B cell (primary cell): ENCODE measurements around the gene FOXN1. TPM values are rescaled to one million over a fixed set of nuclear protein-coding genes. Genes with fewer than 3 reads are reported as not detected.

Experiments used
- ATAC-seq: fragments of 200-7000 bp; cut with Tn5 transposase; one replicate; pipeline ENCODE4 v1.10.0; 2021; ENCODE audit warnings: low read depth, mild to moderate bottlenecking, moderate number of reproducible peaks, moderate library complexity
- CTCF ChIA-PET: fragments of 350-600 bp; sonication (Branson Sonifier 250); formaldehyde crosslinking; loops from one replicate; lab custom pipeline; 2021; ENCODE audit warnings: antibody characterized with exemption, inconsistent platforms; lab: Charles Lee
- POLR2A ChIA-PET: fragments of 350-600 bp; sonication (Branson Sonifier 250); formaldehyde crosslinking; loops from one replicate; lab custom pipeline; 2021; ENCODE audit warnings: antibody characterized with exemption; lab: Charles Lee
- DNase-seq: peaks from one replicate; pipeline ENCODE4 v3.0.0; 2013
- H2AFZ ChIP-seq: 2 replicates; pipeline ENCODE4 v1.6.1; 2012; ENCODE audit warnings: mild to moderate bottlenecking, low read depth, low read length; ENCODE audit not compliant: insufficient read depth, poor library complexity, severe bottlenecking
- H3K27ac ChIP-seq, 2 donors: 1 replicate in 1 of 2; 2 replicates in 1 of 2; pipeline ENCODE4 v1.5.1; 2012 to 2013; ENCODE audit warnings: low read length in 2 of 2, mild to moderate bottlenecking in 2 of 2, moderate library complexity in 1 of 2
- H3K27me3 ChIP-seq, 4 experiments: fragments of 200-600 bp in 1 of 4; sonication (generic) in 1 of 4; replicated peaks in 1 of 4; 1 replicate in 2 of 4; 2 replicates in 2 of 4; pipeline versions ENCODE4 v1.6.1 to v1.7.0; 2013 to 2016; ENCODE audit warnings: low read length in 3 of 4, mild to moderate bottlenecking in 2 of 4, mixed read lengths in 1 of 4, moderate library complexity in 1 of 4; ENCODE audit not compliant: insufficient read depth in 4 of 4, control insufficient read depth in 3 of 4; ENCODE audit errors: control extremely low read depth in 1 of 4
- H3K36me3 ChIP-seq, 2 experiments: replicated peaks in 1 of 2; 1 replicate in 1 of 2; 2 replicates in 1 of 2; pipeline versions ENCODE4 v1.6.1 to v1.7.1; 2013; ENCODE audit warnings: low read length in 1 of 2; ENCODE audit not compliant: insufficient read depth in 2 of 2, control insufficient read depth in 1 of 2; ENCODE audit errors: control extremely low read depth in 1 of 2, extremely low read depth in 1 of 2
- H3K4me1 ChIP-seq, 2 donors: fragments of 200-600 bp in 1 of 2; sonication (generic) in 1 of 2; 1 replicate in 1 of 2; 2 replicates in 1 of 2; pipeline versions ENCODE4 v1.5.1 to v1.6.1; 2013 to 2017; ENCODE audit warnings: low read length in 2 of 2; ENCODE audit not compliant: control insufficient read depth in 2 of 2, insufficient read depth in 2 of 2
- H3K4me2 ChIP-seq: replicated peaks from 2 replicates; pipeline ENCODE3; 2012; ENCODE audit warnings: mild to moderate bottlenecking, low read depth, low read length; ENCODE audit not compliant: poor library complexity, severe bottlenecking
- H3K4me3 ChIP-seq, 5 experiments: fragments of 200-600 bp in 1 of 5; sonication (generic) in 1 of 5; 1 replicate in 3 of 5; 2 replicates in 2 of 5; pipeline versions ENCODE4 v1.5.1 to v1.7.0; 2011 to 2016; ENCODE audit warnings: low read length in 4 of 5, mild to moderate bottlenecking in 4 of 5, low read depth in 2 of 5, control low read depth in 1 of 5, moderate library complexity in 1 of 5; ENCODE audit not compliant: insufficient read depth in 1 of 5; ENCODE audit errors: control extremely low read depth in 1 of 5, extremely low read depth in 1 of 5
- H3K79me2 ChIP-seq: fragments of 200-600 bp; sonication (generic); one replicate; pipeline ENCODE4 v1.6.0; 2016; ENCODE audit warnings: low read length; ENCODE audit not compliant: control insufficient read depth, insufficient read depth
- H3K9ac ChIP-seq: fragments of 200-600 bp; sonication (generic); 2 replicates; pipeline ENCODE4 v1.6.1; 2017; ENCODE audit warnings: mild to moderate bottlenecking, low read length, moderate library complexity
- H3K9me3 ChIP-seq, 3 donors: one replicate each; pipeline versions ENCODE4 v1.6.1 to v1.7.1; 2013; ENCODE audit warnings: low read length in 2 of 3; ENCODE audit not compliant: control insufficient read depth in 2 of 3, insufficient read depth in 1 of 3; ENCODE audit errors: control extremely low read depth in 1 of 3
- H4K20me1 ChIP-seq: 2 replicates; pipeline ENCODE4 v1.6.0; 2012; ENCODE audit warnings: mild to moderate bottlenecking, low read length; ENCODE audit not compliant: insufficient read depth, control insufficient read depth, poor library complexity, severe bottlenecking
- H3K27ac Mint-ChIP-seq: one replicate; pipeline ENCODE4 v1.8.0; 2021; ENCODE audit warnings: mixed read lengths
- H3K27me3 Mint-ChIP-seq: one replicate; pipeline ENCODE4 v1.8.0; 2021; ENCODE audit warnings: mixed read lengths
- H3K4me1 Mint-ChIP-seq: one replicate; pipeline ENCODE4 v1.8.0; 2021; ENCODE audit warnings: mixed read lengths
- H3K4me3 Mint-ChIP-seq: one replicate; pipeline ENCODE4 v1.8.0; 2021; ENCODE audit warnings: mixed read lengths
- H3K9me3 Mint-ChIP-seq: one replicate; pipeline ENCODE4 v1.8.0; 2022; ENCODE audit warnings: mixed read lengths; ENCODE audit not compliant: insufficient read depth
- EZH2 ChIP-seq: IDR thresholded peaks from 2 replicates; pipeline ENCODE4 v1.6.1; 2012; ENCODE audit warnings: borderline replicate concordance, low read depth, mild to moderate bottlenecking, moderate library complexity, low read length; ENCODE audit not compliant: insufficient read depth, poor library complexity, severe bottlenecking
- WGBS: methylation state at CpG from one replicate; pipeline ENCODE4 v1.1.5; 2013; ENCODE audit warnings: missing lambda C conversion rate; ENCODE audit not compliant: insufficient coverage; 5-methylcytosine and 5-hydroxymethylcytosine counted together
- intact Hi-C: fragments of 100-400 bp; cut with micrococcal nuclease; formaldehyde crosslinking; loops from one replicate; pipeline ENCODE4 v1.10.0; 2022
- polyA plus RNA-seq: library from polyadenylated mRNA; depleted of rRNA; stranded (reverse); fragments of >200 nt; gene quantifications from 2 replicates; pipeline ENCODE4 v1.2.3, GENCODE V29; 2012
- total RNA-seq, 2 donors: library from RNA; stranded (reverse); fragments of 120-200 nt in 1 of 2; gene quantifications; 1 replicate in 1 of 2; 2 replicates in 1 of 2; pipeline versions ENCODE4 v1.2.3 to v1.2.4, GENCODE V29; 2013 to 2022
- TF ChIP-seq, protein P1 (sequence below): fragments of 200-600 bp; IDR thresholded peaks from one replicate; pipeline ENCODE4 v1.8.0; 2022; ENCODE audit warnings: antibody characterized with exemption, mild to moderate bottlenecking

FOXN1 gene
- total and polyA plus RNA-seq, 2 donors (not counting 1 experiment from before 2014, with no cell fraction given), result not detected

DNA sequence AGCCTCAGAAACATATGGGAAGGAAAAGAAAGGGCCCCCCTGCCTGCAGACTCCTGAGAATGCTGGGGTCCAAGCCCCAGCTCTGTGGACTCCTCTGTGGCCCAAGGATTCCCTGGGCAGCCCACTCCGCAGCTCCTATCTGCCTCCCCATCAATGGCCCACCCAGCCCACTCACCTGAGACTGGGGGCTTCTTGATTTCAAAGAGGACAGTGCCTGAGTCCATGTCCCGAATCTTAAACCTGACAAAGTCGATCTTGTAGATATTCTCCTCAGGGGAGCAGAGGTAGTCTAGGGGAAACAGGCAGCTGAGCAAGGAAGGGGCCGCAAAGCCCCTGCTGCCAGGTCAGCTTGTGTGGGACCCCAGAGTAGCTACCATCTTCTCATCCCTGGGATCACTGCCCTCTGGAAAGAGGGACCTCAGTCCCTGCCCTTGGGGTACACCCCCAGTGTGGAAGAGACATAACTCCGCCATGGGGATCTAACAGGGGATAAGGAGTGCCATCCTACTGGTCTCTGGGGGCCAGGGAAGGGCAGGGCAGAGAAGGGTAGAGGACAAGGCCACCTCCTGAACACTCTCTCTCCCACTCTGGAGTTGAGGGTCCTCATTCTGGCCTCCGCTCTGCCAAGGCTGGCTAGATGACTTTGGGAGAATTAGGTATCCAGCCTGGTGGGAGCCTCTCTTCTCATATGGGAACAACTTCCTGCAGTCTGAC, 42.4 kb downstream of the FOXN1 start:
- TF ChIP-seq, protein P1, sequence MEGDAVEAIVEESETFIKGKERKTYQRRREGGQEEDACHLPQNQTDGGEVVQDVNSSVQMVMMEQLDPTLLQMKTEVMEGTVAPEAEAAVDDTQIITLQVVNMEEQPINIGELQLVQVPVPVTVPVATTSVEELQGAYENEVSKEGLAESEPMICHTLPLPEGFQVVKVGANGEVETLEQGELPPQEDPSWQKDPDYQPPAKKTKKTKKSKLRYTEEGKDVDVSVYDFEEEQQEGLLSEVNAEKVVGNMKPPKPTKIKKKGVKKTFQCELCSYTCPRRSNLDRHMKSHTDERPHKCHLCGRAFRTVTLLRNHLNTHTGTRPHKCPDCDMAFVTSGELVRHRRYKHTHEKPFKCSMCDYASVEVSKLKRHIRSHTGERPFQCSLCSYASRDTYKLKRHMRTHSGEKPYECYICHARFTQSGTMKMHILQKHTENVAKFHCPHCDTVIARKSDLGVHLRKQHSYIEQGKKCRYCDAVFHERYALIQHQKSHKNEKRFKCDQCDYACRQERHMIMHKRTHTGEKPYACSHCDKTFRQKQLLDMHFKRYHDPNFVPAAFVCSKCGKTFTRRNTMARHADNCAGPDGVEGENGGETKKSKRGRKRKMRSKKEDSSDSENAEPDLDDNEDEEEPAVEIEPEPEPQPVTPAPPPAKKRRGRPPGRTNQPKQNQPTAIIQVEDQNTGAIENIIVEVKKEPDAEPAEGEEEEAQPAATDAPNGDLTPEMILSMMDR, result peak; percentile 47
- TF ChIP-seq EZH2, result no peak
- 96% methylated on average over 3 of the region's 6 CpGs for WGBS

More for the DNA sequence above, 42.4 kb downstream of the FOXN1 start:
- peak overlapping the region; percentile 91 to 97 for H3K27ac ChIP-seq
- peak overlapping the region; percentile 85 for H3K4me2 ChIP-seq
- Mint-ChIP-seq H3K27me3 (no peaks in the 10 kb centered on the region), H3K4me1 (peaks cover 71% of the 10 kb centered on the region), H3K9me3 (no peaks in the 10 kb centered on the region), H3K4me3 (peak overlapping the region; percentile 83), H3K27ac (peak overlapping the region; percentile 96)
- H3K27me3 ChIP-seq, result no peaks in the 10 kb centered on the region
- H3K4me1 ChIP-seq, result peaks cover 62 to 69% of the 10 kb centered on the region in 2 donors
- H3K36me3 ChIP-seq, result peaks cover 2 to 33% of the 10 kb centered on the region in 2 experiments
- no peak for DNase-seq
- peak overlapping the region; percentile 35 for H3K9ac ChIP-seq
- ATAC-seq, result no peak
- ChIA-PET POLR2A (no interaction called here), CTCF (interaction anchor here (1.2 to 5.2 kb wide), 10 partner anchors 8 to 98 kb away, joined by 3 to 31 read pairs (median 8); partner anchors contain the start of genes ALDOC and PIGS)
- H3K4me3 ChIP-seq, result peak overlapping the region in 1 of 5 experiments; percentile 50
- H3K79me2 ChIP-seq, result peaks cover 11% of the 10 kb centered on the region
- H3K9me3 ChIP-seq, result no peaks in the 10 kb centered on the region
- intact Hi-C loops, result loop anchor here (2.0 kb wide), 1 partner anchor 54 kb away; no protein-coding TSS in a partner anchor
- peaks cover 7% of the 10 kb centered on the region for H4K20me1 ChIP-seq
- H2AFZ ChIP-seq, result no peak overlapping the region
